Measurements from ENCODE around the gene ATP6V1E1.

GRCh38 chr22:17578136-17578754 lies 50.3 kb downstream of the ATP6V1E1 start:
- no peak for TF ChIP-seq CTCF (IDR thresholded peaks at IDR 0.05; ENCODE audit: low read depth, low read length)
- TF ChIP-seq EZH2phosphoT487 (IDR thresholded peaks at IDR 0.05; ENCODE audit: low read depth), result no peak
